ENCODE measurements around the gene METTL17. TPM values are rescaled to one million over a fixed set of nuclear protein-coding genes. Genes with fewer than 3 reads are reported as not detected.

Gene METTL17
- total RNA-seq, 2 experiments from 2014 or later: 88.4 to 92.0 TPM

GRCh38 chr14:20986811-20987210, 3.0 kb upstream of the METTL17 start:
- H3K4me1 Mint-ChIP-seq (ENCODE audit: low read depth): peaks cover 13% of the 10 kb centered on the region
- no peak for TF ChIP-seq CTCF (IDR thresholded peaks at IDR 0.05)
- H3K27me3 Mint-ChIP-seq: peaks cover 3% of the 10 kb centered on the region
- peaks cover 7% of the 10 kb centered on the region for H3K36me3 Mint-ChIP-seq (ENCODE audit: low read depth)
- ATAC-seq (no peak), DNase-seq (no peak)
- CTCF ChIA-PET: interaction anchor here (1.0 to 5.1 kb wide), 2 partner anchors 14 to 28 kb away, joined by 4 to 48 read pairs; no protein-coding TSS in a partner anchor
- intact Hi-C loops (cut with micrococcal nuclease): no loop called here
- H3K9me3 Mint-ChIP-seq: no peaks in the 10 kb centered on the region
- POLR2A ChIA-PET: no interaction called here
- no peak overlapping the region for H3K27ac Mint-ChIP-seq
- H3K4me3 Mint-ChIP-seq: no peak overlapping the region

- peak overlapping the region; percentile 50 for H3K27ac Mint-ChIP-seq
- POLR2A ChIA-PET: interaction anchor here (0.6 to 1.5 kb wide), 3 partner anchors 10 to 64 kb away, joined by 3 to 4 read pairs (median 4); partner anchors contain the start of gene SLC39A2
- intact Hi-C loops (cut with micrococcal nuclease): no loop called here
- peak overlapping the region; percentile 13 for H3K4me3 Mint-ChIP-seq
- ATAC-seq (no peak), DNase-seq (no peak)
- CTCF ChIA-PET: interaction anchor here (0.7 to 2.5 kb wide), 4 partner anchors 17 to 116 kb away, joined by 3 to 25 read pairs (median 6); no protein-coding TSS in a partner anchor
- H3K36me3 Mint-ChIP-seq (ENCODE audit: low read depth): peaks cover 19% of the 10 kb centered on the region
- H3K4me1 Mint-ChIP-seq (ENCODE audit: low read depth): peaks cover 26% of the 10 kb centered on the region
- no peaks in the 10 kb centered on the region for H3K27me3 Mint-ChIP-seq
- no peaks in the 10 kb centered on the region for H3K9me3 Mint-ChIP-seq
- no peak for TF ChIP-seq CTCF (IDR thresholded peaks at IDR 0.05)
Measured at GRCh38 chr14:20988717-20989470, 886 bp upstream of the METTL17 start.

- Mint-ChIP-seq H3K36me3 (ENCODE audit: low read depth) (peaks cover 22% of the 10 kb centered on the region), H3K27me3 (no peaks in the 10 kb centered on the region), H3K27ac (peak overlapping the region; percentile 88), H3K4me1 (ENCODE audit: low read depth) (peaks cover 26% of the 10 kb centered on the region), H3K4me3 (peak overlapping the region; percentile 84), H3K9me3 (no peaks in the 10 kb centered on the region)
- no peak for TF ChIP-seq CTCF (IDR thresholded peaks at IDR 0.05)
- CTCF ChIA-PET: interaction anchor here (1.0 to 2.5 kb wide), 3 partner anchors 18 to 115 kb away, joined by 4 to 25 read pairs (median 9); no protein-coding TSS in a partner anchor
- POLR2A ChIA-PET: interaction anchor here (0.6 to 1.5 kb wide), 3 partner anchors 9 to 63 kb away, joined by 3 to 4 read pairs (median 4); partner anchors contain the start of gene SLC39A2
- intact Hi-C loops (cut with micrococcal nuclease): no loop called here
- DNase-seq (no peak), ATAC-seq (no peak)
Measured at GRCh38 chr14:20989471-20989786, 351 bp upstream of the METTL17 start.

- no peak overlapping the region for H3K4me3 Mint-ChIP-seq
- ATAC-seq (no peak), DNase-seq (no peak)
- no peaks in the 10 kb centered on the region for H3K9me3 Mint-ChIP-seq
- H3K4me1 Mint-ChIP-seq (ENCODE audit: low read depth): peaks cover 23% of the 10 kb centered on the region
- POLR2A ChIA-PET: interaction anchor here (1.6 kb wide), 1 partner anchor 17 kb away, joined by 4 read pairs; no protein-coding TSS in a partner anchor
- intact Hi-C loops (cut with micrococcal nuclease): no loop called here
- no peak for TF ChIP-seq CTCF (IDR thresholded peaks at IDR 0.05)
- H3K36me3 Mint-ChIP-seq (ENCODE audit: low read depth): peaks cover 42% of the 10 kb centered on the region
- H3K27me3 Mint-ChIP-seq: no peaks in the 10 kb centered on the region
- H3K27ac Mint-ChIP-seq: no peak overlapping the region
- CTCF ChIA-PET: interaction anchor here (0.8 to 12.6 kb wide), 4 partner anchors 9 to 140 kb away, joined by 3 to 208 read pairs (median 26); no protein-coding TSS in a partner anchor
Measured at GRCh38 chr14:20996521-20996920, 6.7 kb downstream of the METTL17 start.

GRCh38 chr14:20997115-20997514, 7.3 kb downstream of the METTL17 start:
- Mint-ChIP-seq H3K9me3 (no peaks in the 10 kb centered on the region), H3K4me1 (ENCODE audit: low read depth) (peaks cover 17% of the 10 kb centered on the region), H3K4me3 (no peak overlapping the region), H3K27me3 (no peaks in the 10 kb centered on the region), H3K27ac (no peak overlapping the region), H3K36me3 (ENCODE audit: low read depth) (peaks cover 37% of the 10 kb centered on the region)
- ChIA-PET POLR2A (interaction anchor here (1.6 kb wide), 1 partner anchor 18 kb away, joined by 4 read pairs; no protein-coding TSS in a partner anchor), CTCF (interaction anchor here (0.8 to 12.6 kb wide), 4 partner anchors 9 to 140 kb away, joined by 3 to 208 read pairs (median 26); no protein-coding TSS in a partner anchor)
- no peak for DNase-seq
- ATAC-seq: no peak
- intact Hi-C loops (cut with micrococcal nuclease): no loop called here
- TF ChIP-seq CTCF (IDR thresholded peaks at IDR 0.05): no peak
